Colonic mucosa (tissue), 4 donors: ENCODE measurements around the gene AUTS2. TPM values are rescaled to one million over a fixed set of nuclear protein-coding genes. Genes with fewer than 3 reads are reported as not detected.

ENCODE experiments used
- DNase-seq: peaks from one replicate; pipeline ENCODE4 v3.0.0-alpha.2; 2020
- H3K27ac ChIP-seq: fragments of 200-600 bp; one replicate; pipeline ENCODE4 v1.8.0; 2021
- H3K27me3 ChIP-seq: fragments of 200-600 bp; one replicate; pipeline ENCODE4 v1.8.0; 2021
- H3K36me3 ChIP-seq: fragments of 200-600 bp; one replicate; pipeline ENCODE4 v1.8.0; 2021
- H3K4me1 ChIP-seq: fragments of 200-600 bp; one replicate; pipeline ENCODE4 v1.8.0; 2021; ENCODE audit warnings: mild to moderate bottlenecking
- H3K4me3 ChIP-seq: fragments of 200-600 bp; one replicate; pipeline ENCODE4 v1.8.0; 2021
- H3K9ac ChIP-seq, 2 donors: one replicate each; pipeline ENCODE4 v1.7.0; 2013; ENCODE audit warnings: control low read depth in 2 of 2, low read depth in 2 of 2, low read length in 2 of 2
- H3K9me3 ChIP-seq: fragments of 200-600 bp; one replicate; pipeline ENCODE4 v1.8.0; 2021
- intact Hi-C: fragments of 100-400 bp; cut with DNase I; formaldehyde crosslinking; loops from one replicate; pipeline ENCODE4 v1.14.1; 2022
- total RNA-seq, 2 donors: library from RNA; stranded (reverse); fragmentation: NEBNext Ultra II Directional in 1 of 2; extraction: Animal tissue kit (Norgen Biotek cat#: 25700) in 1 of 2; gene quantifications; one replicate each; pipeline ENCODE4 v1.2.1, GENCODE V29; 2021
- TF ChIP-seq, protein P1 (sequence below): fragments of 200-600 bp; IDR thresholded peaks from one replicate; pipeline ENCODE4 v1.8.0; 2022; ENCODE audit warnings: antibody characterized with exemption, mild to moderate bottlenecking
- donor health status: healthy.
- donor health status: DM: no; HTN: no; CAD: no.
- donor health status: DM: no; HTN: no; CAD: no.

The AUTS2 gene
- total RNA-seq, 2 donors from 2014 or later: 39.8 to 42.3 TPM

DNA sequence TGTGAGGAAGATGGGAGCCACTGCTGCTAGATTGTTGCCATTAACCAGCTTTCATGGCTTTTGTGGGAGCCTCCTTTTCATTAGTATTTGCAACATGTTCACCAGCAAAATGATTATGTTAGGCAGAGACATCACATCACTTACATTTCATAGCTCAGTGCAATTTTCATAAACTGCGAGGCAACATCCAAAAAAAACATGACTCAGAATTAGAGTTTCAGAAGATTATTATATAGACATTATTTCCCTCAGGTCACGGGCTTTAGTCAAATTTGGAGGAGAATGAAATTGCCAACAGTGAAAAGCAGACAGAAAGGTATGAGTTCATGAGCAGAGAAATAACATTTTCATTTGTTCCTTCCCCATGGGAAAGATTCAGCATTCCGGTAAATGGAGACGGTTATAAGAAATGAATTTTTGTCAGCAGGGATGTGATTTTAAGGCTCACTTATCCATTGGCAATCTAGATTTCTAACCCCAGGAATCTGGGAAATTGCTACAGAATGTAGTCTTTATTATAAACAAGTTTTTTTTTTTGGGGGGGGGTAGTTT, 573.2 kb downstream of the AUTS2 start:
- DNase-seq: no peak
- no peaks in the 10 kb centered on the region for H3K9me3 ChIP-seq
- H3K4me1 ChIP-seq: no peaks in the 10 kb centered on the region
- no peaks in the 10 kb centered on the region for H3K27me3 ChIP-seq
- no peaks in the 10 kb centered on the region for H3K36me3 ChIP-seq
- no peak overlapping the region for H3K9ac ChIP-seq
- no peak overlapping the region for H3K27ac ChIP-seq
- intact Hi-C loops: loop anchor here (5.0 kb wide), 1 partner anchor 521 kb away; no protein-coding TSS in a partner anchor
- no peak overlapping the region for H3K4me3 ChIP-seq
- TF ChIP-seq, protein P1, sequence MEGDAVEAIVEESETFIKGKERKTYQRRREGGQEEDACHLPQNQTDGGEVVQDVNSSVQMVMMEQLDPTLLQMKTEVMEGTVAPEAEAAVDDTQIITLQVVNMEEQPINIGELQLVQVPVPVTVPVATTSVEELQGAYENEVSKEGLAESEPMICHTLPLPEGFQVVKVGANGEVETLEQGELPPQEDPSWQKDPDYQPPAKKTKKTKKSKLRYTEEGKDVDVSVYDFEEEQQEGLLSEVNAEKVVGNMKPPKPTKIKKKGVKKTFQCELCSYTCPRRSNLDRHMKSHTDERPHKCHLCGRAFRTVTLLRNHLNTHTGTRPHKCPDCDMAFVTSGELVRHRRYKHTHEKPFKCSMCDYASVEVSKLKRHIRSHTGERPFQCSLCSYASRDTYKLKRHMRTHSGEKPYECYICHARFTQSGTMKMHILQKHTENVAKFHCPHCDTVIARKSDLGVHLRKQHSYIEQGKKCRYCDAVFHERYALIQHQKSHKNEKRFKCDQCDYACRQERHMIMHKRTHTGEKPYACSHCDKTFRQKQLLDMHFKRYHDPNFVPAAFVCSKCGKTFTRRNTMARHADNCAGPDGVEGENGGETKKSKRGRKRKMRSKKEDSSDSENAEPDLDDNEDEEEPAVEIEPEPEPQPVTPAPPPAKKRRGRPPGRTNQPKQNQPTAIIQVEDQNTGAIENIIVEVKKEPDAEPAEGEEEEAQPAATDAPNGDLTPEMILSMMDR: no peak

DNA sequence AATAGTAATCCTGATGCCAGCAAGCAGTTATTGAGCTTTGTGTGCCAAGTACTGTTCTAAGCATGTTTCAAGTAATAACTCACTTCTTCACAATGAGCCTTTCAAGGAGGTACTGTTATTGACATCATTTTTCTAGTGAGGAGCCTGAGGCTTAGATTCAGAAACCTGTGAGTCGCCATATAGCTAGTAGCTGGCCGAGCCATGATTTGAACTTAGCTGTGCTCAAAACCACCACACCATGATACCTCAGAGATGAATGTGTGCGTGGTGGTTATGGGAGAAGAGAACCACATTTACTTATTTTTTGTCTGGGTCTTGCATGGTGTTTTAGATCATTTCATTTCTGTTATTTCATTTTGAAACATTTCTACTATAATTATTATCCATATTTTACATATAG, 578.9 kb downstream of the AUTS2 start:
- H3K27ac ChIP-seq: no peak overlapping the region
- no peak overlapping the region for H3K9ac ChIP-seq
- TF ChIP-seq, protein P1: no peak
- no peak overlapping the region for H3K4me3 ChIP-seq
- H3K27me3 ChIP-seq: no peaks in the 10 kb centered on the region
- H3K36me3 ChIP-seq: no peaks in the 10 kb centered on the region
- H3K9me3 ChIP-seq: no peaks in the 10 kb centered on the region
- intact Hi-C loops: no loop called here
- H3K4me1 ChIP-seq: no peaks in the 10 kb centered on the region
- DNase-seq: no peak

DNA sequence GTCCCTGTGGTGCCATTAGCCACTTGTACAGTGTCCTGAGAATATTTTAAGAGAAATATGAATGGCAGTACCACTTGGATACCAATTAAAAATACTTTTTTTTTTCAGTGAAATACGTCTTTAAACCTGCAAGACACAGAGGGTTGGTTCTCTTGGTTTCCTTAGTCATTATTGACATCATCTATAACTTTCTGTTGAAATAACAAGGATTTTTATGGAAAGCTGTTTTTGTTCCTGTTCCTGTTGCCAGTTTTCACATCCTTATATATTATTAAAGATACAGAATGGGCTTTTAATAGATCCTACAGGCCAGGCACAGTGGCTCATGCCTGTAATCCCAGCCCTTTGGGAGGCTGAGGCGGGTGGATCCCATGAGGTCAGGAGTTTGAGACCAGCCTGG, 579.9 kb downstream of the AUTS2 start:
- H3K27ac ChIP-seq: no peak overlapping the region
- no peaks in the 10 kb centered on the region for H3K27me3 ChIP-seq
- TF ChIP-seq, protein P1: no peak
- H3K36me3 ChIP-seq: no peaks in the 10 kb centered on the region
- H3K4me1 ChIP-seq: no peaks in the 10 kb centered on the region
- H3K9me3 ChIP-seq: no peaks in the 10 kb centered on the region
- no peak overlapping the region for H3K9ac ChIP-seq
- no peak for DNase-seq
- H3K4me3 ChIP-seq: no peak overlapping the region
- intact Hi-C loops: no loop called here

DNA sequence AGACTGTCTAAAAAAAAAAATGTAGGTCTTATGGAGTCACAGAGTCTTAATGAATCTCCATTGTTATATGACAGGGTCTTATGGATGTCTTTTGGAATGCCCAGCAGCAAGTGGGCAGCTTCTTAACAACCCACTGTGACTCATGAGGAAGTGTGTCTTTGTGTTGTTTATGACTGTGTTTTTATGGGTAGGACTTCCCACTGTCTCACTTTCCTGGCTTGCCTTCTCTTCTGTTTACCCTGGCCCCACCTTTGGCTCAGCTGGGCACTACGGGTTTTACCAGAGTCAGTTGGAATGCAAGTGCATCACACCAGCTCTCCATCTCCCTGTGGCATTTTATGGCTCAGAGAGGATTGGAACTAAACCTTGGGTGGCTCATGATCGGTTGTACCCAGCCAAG, 580.5 kb downstream of the AUTS2 start:
- intact Hi-C loops: no loop called here
- H3K9ac ChIP-seq: no peak overlapping the region

DNA sequence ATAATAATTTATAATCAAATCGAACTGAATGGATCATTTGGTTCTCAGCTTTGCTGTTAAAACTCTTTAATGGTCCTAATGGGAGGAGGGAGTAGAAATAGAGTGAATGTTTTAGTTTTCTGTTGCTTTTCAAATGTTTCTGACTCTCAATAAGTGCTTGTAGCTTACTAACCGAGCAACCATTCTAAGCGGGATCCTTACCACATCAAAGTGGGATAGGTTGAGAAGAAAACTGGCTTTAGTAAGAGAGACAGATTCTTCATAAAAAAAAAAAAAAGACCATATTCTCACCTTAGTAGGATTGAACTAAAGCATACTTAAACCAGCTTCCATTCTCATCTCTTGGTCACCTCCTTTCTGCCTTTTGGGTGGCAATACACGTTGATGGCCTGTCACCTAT, 584.2 kb downstream of the AUTS2 start:
- Histone ChIP-seq H3K4me1 (no peaks in the 10 kb centered on the region), H3K36me3 (no peaks in the 10 kb centered on the region), H3K27ac (no peak overlapping the region), H3K27me3 (no peaks in the 10 kb centered on the region), H3K9me3 (no peaks in the 10 kb centered on the region), H3K4me3 (no peak overlapping the region), H3K9ac (no peak overlapping the region)
- intact Hi-C loops: no loop called here
- DNase-seq: no peak
- TF ChIP-seq, protein P1: no peak

More for the DNA sequence above, 580.5 kb downstream of the AUTS2 start:
- Histone ChIP-seq H3K4me3 (no peak overlapping the region), H3K36me3 (no peaks in the 10 kb centered on the region), H3K4me1 (no peaks in the 10 kb centered on the region), H3K27me3 (no peaks in the 10 kb centered on the region), H3K27ac (no peak overlapping the region), H3K9me3 (no peaks in the 10 kb centered on the region)
- TF ChIP-seq, protein P1: no peak
- peak; percentile 90 for DNase-seq
